Measurements from ENCODE around the gene OR6S1.

Gene OR6S1

DNA sequence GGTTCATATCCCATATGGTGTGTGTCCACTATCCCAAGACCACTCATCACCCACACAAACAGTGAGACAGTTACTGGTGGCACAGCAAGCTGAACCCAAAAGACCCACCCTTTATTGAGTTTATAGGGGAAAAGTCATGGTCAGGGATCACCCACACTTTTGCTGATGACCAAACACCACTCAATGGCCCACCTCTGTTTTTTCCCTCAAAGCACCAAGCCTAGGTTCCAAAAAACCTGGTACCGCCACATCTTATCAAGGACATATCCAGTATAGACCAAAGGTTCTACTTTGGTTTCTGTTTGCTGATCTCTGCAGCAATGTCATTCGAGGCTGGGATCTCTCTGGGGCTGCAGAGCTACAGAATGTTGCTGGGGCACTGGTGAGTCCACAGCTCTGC lies 19.7 kb upstream of the OR6S1 start:
- Histone ChIP-seq H3K27me3 (ENCODE audit: insufficient read depth, low read depth, severe bottlenecking) (peaks cover 89% of the 10 kb centered on the region), H3K4me3 (ENCODE audit: low read depth, low read length) (no peak overlapping the region), H3K36me3 (no peaks in the 10 kb centered on the region), H3K9me3 (ENCODE audit: severe bottlenecking) (no peaks in the 10 kb centered on the region), H3K27ac (no peak overlapping the region)
- no peak for DNase-seq
- TF ChIP-seq, protein P1, sequence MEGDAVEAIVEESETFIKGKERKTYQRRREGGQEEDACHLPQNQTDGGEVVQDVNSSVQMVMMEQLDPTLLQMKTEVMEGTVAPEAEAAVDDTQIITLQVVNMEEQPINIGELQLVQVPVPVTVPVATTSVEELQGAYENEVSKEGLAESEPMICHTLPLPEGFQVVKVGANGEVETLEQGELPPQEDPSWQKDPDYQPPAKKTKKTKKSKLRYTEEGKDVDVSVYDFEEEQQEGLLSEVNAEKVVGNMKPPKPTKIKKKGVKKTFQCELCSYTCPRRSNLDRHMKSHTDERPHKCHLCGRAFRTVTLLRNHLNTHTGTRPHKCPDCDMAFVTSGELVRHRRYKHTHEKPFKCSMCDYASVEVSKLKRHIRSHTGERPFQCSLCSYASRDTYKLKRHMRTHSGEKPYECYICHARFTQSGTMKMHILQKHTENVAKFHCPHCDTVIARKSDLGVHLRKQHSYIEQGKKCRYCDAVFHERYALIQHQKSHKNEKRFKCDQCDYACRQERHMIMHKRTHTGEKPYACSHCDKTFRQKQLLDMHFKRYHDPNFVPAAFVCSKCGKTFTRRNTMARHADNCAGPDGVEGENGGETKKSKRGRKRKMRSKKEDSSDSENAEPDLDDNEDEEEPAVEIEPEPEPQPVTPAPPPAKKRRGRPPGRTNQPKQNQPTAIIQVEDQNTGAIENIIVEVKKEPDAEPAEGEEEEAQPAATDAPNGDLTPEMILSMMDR (IDR thresholded peaks at IDR 0.05; ENCODE audit: low read depth, low read length): no peak

DNA sequence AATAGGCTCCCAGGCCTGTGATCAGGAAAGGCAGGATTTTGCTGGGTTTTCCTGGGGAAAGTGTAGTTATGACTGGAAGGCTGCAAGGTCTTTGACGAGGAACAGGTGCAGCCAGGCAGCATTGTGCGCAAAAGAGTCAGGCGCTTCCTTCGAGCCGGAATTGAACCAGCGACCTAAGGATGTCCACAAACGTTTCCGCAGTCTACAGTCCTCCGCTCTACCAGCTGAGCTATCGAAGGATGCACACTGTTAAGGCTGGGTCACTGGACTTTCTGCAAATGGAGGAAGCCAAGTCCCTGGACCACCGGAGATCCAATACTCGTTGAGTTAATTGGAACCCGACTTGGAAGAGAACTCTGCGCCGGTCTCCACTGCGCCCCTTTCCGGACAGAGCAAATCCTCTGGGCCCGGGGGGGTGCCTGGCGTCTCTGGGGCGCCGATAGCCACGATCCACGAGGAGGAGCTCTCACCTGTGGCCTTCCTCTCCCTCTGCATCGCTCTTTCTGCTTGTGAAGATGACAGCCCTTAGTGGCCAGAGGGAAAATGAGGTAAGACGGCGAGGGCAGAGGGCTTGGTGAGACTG lies 18.4 kb upstream of the OR6S1 start:
- H3K4me3 ChIP-seq (ENCODE audit: low read depth, low read length): no peak overlapping the region
- TF ChIP-seq, protein P1 (IDR thresholded peaks at IDR 0.05; ENCODE audit: low read depth, low read length): no peak
- H3K36me3 ChIP-seq: no peaks in the 10 kb centered on the region
- no peaks in the 10 kb centered on the region for H3K9me3 ChIP-seq (ENCODE audit: severe bottlenecking)
- peaks cover 88% of the 10 kb centered on the region for H3K27me3 ChIP-seq (ENCODE audit: insufficient read depth, low read depth, severe bottlenecking)
- H3K27ac ChIP-seq: no peak overlapping the region
- DNase-seq: no peak

DNA sequence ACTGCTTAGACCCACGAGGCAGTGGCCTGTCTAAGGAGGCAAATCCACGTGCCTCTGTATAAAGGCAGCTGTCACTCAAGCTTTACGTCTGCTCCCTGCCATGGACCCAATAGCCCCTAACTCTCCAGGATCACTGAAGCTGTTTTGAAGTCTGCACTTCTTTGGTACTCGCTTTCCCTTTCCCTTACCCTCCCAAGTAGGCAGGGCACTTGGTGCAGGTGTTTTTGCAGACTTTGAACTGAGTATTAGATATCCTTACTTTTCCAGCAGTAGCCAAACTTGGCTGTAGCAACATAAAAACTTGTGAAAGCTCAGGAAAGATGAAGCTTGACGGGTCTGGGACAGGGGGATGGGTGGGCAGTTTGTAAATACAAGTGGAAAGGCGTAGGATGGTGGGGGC lies 17.8 kb upstream of the OR6S1 start:
- H3K27me3 ChIP-seq (ENCODE audit: insufficient read depth, low read depth, severe bottlenecking): peaks cover 83% of the 10 kb centered on the region
- H3K36me3 ChIP-seq: no peaks in the 10 kb centered on the region
- no peak overlapping the region for H3K27ac ChIP-seq
- DNase-seq: no peak
- TF ChIP-seq, protein P1 (IDR thresholded peaks at IDR 0.05; ENCODE audit: low read depth, low read length): no peak
- H3K4me3 ChIP-seq (ENCODE audit: low read depth, low read length): no peak overlapping the region
- no peaks in the 10 kb centered on the region for H3K9me3 ChIP-seq (ENCODE audit: severe bottlenecking)

DNA sequence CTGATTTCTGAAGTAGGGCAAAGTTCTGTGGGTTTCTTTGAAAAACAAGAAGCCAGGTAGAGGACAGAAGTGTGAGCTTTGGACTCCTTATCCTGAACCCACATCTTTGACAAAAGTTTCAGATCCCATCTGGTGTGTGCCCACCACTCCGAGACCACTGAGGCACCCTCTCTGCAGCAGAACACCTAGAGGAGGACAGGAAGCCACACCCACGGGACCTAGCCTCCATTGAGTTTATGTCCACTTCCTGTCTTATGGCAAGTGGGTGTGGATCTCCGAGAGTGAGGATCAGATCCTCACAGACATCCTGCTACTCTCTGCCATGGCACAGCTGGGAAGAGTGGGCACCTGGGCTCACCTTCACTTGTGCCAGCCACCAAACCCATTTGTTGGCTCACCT lies 16.8 kb upstream of the OR6S1 start:
- Histone ChIP-seq H3K9me3 (ENCODE audit: severe bottlenecking) (peaks cover 2% of the 10 kb centered on the region), H3K27ac (no peak overlapping the region), H3K27me3 (ENCODE audit: insufficient read depth, low read depth, severe bottlenecking) (peaks cover 82% of the 10 kb centered on the region), H3K4me3 (ENCODE audit: low read depth, low read length) (no peak overlapping the region), H3K36me3 (no peaks in the 10 kb centered on the region)
- DNase-seq: no peak
- TF ChIP-seq, protein P1 (IDR thresholded peaks at IDR 0.05; ENCODE audit: low read depth, low read length): no peak

DNA sequence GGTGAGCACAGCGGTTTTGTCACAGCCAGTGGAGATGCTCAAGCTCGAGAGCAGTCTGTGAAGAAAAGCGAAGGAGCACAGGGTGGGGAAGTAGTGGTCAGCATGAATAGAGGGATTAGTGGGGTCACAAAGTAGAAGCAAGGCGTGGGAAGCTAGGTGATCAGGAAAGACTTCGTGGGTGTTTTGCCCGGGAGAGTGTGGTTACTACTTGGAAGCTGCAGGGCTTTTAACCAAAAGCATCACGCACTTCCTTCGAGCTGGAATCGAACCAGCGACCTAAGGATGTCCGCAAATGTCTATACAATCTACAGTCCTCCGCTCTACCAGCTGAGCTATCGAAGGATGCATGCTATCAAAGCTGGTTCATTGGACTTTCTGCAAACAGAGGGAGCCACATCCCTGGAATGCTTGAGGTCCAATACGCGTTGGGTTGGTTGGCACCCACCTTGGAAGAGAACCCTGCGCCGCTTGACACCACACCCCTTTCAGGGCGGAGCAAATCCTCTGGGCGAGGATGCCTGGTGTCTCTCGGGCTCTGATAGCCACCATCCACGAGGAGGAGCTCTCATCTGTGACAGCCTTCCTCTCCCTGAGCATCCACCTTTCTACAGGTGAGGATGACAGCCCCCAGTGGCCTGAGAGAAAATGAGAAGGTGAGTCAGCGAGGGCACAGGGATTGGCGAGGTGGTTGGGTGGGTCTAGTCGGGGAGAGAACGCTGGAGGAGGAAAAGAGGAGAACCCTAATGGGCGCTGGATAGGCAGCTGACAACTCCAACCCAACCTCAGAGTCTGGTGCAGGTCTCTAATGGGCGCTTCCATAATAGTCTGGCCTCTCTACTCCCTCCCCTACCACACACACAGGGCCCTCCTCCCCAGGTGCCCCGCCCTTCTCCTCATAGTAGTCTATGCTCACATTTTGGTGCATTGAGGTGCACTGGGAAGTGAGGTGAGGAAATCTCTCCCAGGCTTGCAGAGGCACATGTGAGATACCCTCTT lies 16.0 kb upstream of the OR6S1 start:
- Histone ChIP-seq H3K27me3 (ENCODE audit: insufficient read depth, low read depth, severe bottlenecking) (peaks cover 85% of the 10 kb centered on the region), H3K4me3 (ENCODE audit: low read depth, low read length) (no peak overlapping the region), H3K36me3 (no peaks in the 10 kb centered on the region), H3K9me3 (ENCODE audit: severe bottlenecking) (peaks cover 2% of the 10 kb centered on the region), H3K27ac (no peak overlapping the region)
- DNase-seq: no peak
- TF ChIP-seq, protein P1 (IDR thresholded peaks at IDR 0.05; ENCODE audit: low read depth, low read length): no peak

Data from WERI-Rb-1 (cell line).